HUDEP-2 (cell line): Measurements from ENCODE around the gene NELL1.

ENCODE experiments used
- DNase-seq, 76 experiments: peaks; one replicate each; lab custom pipeline; 2025; ENCODE audit not compliant: unreplicated experiment in 76 of 76; lab: John Stamatoyannopoulos, UW

The NELL1 gene

DNA sequence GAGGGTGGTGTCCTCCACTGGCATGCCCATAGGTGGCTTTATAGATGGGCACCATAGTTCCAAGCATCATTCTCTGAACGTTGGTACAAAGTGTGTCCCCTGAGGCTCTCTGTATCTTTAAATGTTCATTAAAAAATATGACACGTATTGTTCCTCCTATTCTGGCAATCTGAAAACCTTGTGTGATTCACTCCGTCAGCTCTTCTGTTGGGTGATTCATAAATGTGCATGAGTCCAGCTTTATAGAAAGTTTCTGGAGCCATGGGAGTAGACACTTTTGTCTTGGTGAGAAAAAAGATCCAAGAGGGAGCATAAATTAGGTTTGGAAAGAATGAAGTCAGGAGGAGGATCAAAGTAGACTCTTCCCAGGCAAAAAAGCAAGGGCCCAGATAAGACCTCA, 728.8 kb downstream of the NELL1 start:
- no peak for DNase-seq

GRCh38 chr11:21401496-21401895, 732.1 kb downstream of the NELL1 start:
- no peak for DNase-seq

DNA sequence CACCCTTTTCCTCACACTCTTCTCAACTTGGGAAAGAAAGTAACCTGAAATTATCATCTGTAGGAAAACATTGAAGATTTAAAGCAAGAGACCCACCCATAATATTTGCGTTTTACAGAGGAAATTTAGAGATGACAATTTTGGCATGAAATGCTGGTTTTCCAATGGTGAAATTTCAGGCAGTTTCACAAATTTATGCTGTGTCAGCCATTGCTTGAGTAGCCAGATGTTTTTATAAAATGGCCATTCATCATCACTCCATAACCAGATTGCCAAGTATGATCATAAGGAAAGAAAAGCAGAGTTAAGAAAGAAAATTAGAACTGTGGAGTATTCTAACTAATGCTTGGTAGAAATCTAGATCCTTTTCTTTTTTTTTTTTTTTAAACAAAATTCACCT, 732.9 kb downstream of the NELL1 start:
- no peak for DNase-seq

GRCh38 chr11:21403069-21403468, 733.7 kb downstream of the NELL1 start:
- no peak for DNase-seq

DNA sequence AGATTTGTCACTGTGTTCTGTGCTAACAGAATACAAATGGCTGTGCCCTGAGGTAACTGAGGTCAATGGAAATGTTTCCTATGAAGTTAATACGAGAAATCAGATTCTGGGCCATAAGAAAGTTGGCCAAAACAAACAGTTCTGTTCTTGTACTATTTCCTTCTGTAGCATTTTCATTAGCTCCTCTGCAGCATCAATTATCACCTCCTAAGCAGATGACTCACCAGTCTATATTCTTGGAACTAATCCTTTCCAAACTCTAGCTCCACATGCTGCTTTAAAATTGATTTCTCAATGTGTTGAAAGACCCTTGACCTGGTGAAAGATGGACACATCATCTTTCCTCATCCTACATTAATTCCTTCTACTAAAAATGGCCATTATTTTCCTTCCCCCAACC, 736.0 kb downstream of the NELL1 start:
- no peak for DNase-seq

GRCh38 chr11:21410513-21410912, 741.1 kb downstream of the NELL1 start:
- DNase-seq = no peak

DNA sequence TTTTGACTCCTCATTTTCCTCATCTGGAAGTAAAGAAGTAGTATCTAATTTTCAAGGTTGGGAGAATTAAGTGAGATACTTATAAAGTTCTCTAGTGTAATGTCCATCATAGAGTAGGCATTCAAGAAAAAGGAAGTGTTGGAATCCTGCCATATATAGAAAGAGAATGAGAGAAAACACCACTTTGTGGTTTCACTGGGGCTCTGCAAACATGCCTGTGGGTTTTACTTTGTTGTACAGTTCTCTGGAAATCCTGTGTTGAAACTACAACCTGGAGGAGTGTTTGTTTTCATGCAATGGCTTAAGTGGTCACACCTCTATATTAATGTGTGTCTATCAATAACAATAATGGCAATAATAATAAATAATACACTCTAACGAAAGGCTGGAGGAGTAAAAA, 741.7 kb downstream of the NELL1 start:
- DNase-seq = no peak

GRCh38 chr11:21411597-21411996, 742.2 kb downstream of the NELL1 start:
- no peak for DNase-seq

DNA sequence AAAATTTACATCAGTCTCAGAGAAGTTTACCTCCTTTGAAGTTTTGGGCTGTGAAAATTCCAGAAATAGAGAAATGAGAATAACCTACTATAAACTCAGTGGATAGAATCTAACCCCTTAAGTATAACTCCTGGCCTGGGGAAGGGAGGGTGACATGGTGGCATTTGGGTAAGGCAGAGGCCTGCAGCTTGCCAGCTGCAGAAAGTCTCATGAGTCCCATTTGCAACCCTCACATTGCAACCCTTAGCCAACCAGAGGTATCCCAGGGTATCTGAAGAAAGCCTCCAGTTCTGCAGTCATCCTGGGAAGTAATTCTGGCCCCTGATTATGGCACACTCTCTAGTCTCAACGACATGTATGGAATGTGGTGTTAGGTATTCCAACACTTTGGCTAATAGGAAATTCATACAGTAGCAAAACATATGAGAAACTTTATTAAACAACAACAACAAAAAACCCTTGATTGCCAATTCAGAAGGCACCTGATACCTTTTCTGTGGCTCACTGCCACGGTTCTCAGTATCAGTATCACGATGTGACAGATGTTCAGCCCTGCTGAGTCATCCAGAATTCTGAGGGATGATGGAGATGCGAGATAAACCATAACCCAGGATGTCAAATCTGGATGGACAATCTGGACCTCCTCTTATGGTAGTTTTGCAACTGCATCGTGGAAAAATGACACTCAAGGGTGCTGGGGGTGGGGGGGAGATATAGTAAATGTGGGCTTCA, 743.4 kb downstream of the NELL1 start:
- no peak for DNase-seq

- no peak for DNase-seq
These were observed 745.6 kb downstream of the NELL1 start for GRCh38 chr11:21414953-21415352.

- DNase-seq = no peak
These were observed 746.2 kb downstream of the NELL1 start for GRCh38 chr11:21415606-21416005.

GRCh38 chr11:21421711-21422329, 752.4 kb downstream of the NELL1 start:
- DNase-seq = peak in 3 of 76 experiments; percentile 0 to 5 (median 1)

GRCh38 chr11:21426931-21427330, 757.5 kb downstream of the NELL1 start:
- no peak for DNase-seq

- no peak for DNase-seq
These were observed 758.3 kb downstream of the NELL1 start for GRCh38 chr11:21427726-21428125.

GRCh38 chr11:21428796-21429195, 759.4 kb downstream of the NELL1 start:
- DNase-seq = no peak

GRCh38 chr11:21429401-21429800, 760.0 kb downstream of the NELL1 start:
- DNase-seq = no peak

- DNase-seq = no peak
These were observed 761.2 kb downstream of the NELL1 start for GRCh38 chr11:21430537-21430936.

DNA sequence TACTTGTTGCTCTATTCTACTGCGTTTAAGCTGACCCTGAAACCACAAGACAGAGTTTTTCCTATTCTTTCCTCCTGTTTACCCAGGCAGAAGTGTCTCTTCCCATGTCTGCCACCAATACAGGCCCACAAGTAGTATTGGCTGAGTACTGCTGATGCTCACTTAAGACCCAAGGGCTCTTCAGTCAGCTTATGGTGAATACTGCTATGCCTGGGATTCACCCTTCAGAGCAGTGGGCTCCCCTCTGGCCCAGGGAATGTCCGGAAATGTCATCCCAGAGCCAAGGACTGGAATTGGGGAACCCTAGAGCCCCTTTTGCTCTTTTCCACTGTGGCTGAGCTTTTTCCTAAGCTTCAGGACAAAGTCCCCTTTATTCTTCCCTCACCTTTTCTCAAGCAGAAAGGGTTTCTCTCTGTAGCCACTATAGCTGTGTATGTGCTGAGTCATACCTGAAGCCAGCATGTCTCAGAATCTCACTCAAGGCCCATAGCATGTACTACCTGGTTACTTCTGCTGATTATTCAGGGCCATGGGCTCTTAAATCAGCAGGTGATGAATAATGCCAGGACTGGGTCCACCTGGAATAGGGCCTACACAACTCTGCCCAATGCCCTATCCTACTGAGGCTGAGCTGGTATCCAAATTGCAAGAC, 777.7 kb downstream of the NELL1 start:
- DNase-seq = no peak

- no peak for DNase-seq
These were observed 778.5 kb downstream of the NELL1 start for GRCh38 chr11:21447871-21448270.

GRCh38 chr11:21456186-21456585, 786.8 kb downstream of the NELL1 start:
- DNase-seq = no peak

- no peak for DNase-seq
These were observed 790.7 kb downstream of the NELL1 start for GRCh38 chr11:21460082-21460481.

DNA sequence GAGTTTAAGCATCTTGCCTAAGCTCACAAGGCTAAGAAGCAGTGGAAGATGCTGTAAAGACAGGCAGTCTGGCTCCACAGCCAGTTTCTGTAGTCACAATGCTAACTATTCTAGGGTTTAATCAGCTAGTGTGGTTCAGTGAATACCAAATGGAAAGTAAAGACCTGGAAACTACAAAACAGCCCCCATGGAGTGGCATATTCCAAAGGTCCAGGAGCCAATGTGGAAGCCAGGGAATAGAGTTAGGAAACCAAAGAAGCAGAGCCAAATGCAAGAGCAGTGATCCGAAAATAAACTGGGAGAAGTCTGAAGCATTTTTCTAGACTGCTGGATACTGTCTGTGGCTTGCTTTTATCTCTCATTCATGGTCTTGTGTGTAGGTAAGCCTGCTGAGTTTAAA, 792.3 kb downstream of the NELL1 start:
- no peak for DNase-seq
